NCI-H128 (cell line): Measurements from ENCODE around the gene ELANE.

Experiments used
- DNase-seq: peaks from one replicate; lab custom pipeline; 2025; ENCODE audit not compliant: unreplicated experiment; lab: John Stamatoyannopoulos, UW

The ELANE gene

GRCh38 chr19:892894-893689 lies 41.0 kb downstream of the ELANE start, which contains the start of the genes MED16 and RNU6-9:
Gene MED16, minus strand, starts transcription at chr19:893187. Its CDS starts 2,056 bp downstream, at chr19:891131.
Gene RNU6-9, plus strand, starts transcription at chr19:893484.
- DNase-seq = peak; percentile 86

GRCh38 chr19:896434-896833 lies 44.3 kb downstream of the ELANE start:
- no peak for DNase-seq

DNA sequence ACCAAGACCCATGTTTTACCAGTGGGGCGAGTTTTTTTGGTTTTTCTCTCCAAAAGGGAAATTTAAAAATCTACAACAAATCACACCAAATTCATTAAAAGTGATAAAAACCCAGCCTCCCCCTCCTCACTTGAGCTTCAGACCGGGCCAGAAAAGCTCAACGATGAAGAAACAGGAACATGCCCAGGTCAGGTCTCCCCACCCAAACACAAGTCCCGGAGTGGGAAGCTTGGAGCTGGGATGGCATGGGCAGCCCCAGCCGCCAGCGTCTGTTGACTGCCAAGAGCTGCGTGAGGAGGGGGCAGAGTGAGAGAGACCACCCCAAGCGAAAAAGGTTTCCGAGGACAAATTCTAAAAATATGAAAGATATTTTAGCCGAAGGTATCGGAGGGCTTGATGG lies 44.9 kb downstream of the ELANE start:
- DNase-seq = no peak

- no peak for DNase-seq
These were observed 45.4 kb downstream of the ELANE start for GRCh38 chr19:897442-898039.

GRCh38 chr19:898663-899062 lies 46.6 kb downstream of the ELANE start:
- DNase-seq = peak; percentile 71

- no peak for DNase-seq
These were observed 47.4 kb downstream of the ELANE start for GRCh38 chr19:899336-900042.

DNA sequence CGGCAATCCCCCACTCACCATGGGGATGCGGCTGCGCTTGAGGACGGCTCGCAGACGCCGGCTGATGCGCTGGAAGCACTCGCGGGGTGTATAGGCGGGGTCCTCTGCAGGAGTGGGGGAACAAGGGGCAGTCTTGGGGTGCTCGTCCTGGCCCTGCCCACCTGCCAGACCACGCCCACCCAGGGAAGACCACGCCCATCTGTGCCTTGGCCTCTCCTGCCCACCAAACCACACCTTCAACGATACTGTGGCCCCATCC lies 47.9 kb downstream of the ELANE start:
- no peak for DNase-seq

DNA sequence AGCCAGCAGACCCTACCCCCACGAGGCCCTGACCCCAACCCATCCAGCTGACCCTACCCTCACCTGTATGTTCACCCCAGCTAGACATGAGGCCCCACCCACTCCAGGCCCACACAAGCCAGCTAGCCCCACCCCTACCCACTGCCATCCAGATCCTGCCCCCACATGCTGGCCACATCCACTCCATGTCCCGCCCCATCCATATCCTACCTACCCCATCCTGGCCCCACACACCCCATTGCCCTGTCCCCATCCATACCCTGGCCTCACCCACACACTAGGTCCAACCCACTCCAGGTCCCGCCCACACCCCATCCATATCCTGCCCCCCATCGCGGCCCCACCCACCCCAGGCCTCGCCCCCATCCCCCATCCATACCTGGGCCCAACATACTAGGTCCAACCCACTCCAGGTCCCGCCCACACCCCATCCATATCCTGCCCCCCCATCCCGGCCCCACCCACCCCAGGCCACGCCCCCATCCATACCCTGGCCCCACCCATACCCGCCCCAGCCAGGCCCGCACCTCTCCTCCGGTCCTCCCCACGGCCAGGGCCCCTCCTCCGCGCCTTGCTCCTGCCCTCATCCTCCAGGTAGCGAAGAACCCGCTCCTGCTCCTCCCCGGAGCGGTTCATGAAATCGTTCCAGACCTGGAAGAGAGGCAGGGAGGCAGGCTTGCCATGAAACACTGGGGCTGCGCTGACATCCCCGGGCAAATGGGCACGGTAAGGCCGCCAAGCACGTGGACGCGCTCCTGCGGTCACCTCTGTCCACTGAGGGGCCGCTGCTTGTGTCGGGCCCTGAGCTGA lies 48.4 kb downstream of the ELANE start:
- no peak for DNase-seq

DNA sequence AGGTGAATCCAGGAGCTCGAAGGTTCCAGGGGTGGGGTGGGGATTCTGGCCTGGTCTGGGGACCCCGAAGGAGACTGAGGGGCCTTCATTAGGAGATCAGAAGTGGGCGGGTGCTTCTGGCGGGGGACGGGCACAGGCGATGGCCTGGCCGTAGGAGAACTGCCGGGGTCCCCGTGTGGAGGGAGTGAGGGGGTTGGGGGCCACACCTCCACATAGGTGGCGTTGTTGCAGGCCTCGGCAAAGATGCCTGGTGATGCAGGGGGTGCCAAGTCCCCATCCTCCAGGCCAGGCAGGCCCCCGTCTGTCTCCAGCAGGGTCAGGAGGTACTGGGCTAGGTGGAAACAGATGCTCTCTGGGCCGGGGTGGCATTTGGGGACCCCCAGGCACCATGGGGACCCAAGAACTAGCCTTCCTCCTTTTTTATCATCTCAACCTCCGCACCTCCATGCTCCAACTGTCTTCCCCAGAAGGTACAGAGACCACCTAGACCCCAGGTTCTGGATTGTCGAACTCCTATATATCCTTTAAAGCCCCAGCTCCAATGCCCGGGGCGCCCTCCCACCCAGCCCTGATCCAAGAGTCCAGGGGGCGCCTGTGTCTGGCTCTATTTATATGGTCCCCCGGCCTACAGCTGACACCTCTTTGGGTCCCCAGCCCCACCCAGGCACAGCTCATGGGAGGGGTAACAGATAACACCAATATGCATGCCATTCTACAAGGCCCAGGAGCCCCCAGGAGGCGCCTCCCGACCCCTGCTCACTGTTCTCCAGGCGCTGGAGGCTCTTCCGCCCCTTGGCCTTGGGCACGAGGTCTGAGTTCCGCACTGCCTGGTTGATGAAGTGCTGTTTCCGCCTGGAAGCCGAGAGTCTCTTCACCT lies 49.4 kb downstream of the ELANE start:
- DNase-seq = no peak

- no peak for DNase-seq
These were observed 49.9 kb downstream of the ELANE start for GRCh38 chr19:902093-902370.

DNA sequence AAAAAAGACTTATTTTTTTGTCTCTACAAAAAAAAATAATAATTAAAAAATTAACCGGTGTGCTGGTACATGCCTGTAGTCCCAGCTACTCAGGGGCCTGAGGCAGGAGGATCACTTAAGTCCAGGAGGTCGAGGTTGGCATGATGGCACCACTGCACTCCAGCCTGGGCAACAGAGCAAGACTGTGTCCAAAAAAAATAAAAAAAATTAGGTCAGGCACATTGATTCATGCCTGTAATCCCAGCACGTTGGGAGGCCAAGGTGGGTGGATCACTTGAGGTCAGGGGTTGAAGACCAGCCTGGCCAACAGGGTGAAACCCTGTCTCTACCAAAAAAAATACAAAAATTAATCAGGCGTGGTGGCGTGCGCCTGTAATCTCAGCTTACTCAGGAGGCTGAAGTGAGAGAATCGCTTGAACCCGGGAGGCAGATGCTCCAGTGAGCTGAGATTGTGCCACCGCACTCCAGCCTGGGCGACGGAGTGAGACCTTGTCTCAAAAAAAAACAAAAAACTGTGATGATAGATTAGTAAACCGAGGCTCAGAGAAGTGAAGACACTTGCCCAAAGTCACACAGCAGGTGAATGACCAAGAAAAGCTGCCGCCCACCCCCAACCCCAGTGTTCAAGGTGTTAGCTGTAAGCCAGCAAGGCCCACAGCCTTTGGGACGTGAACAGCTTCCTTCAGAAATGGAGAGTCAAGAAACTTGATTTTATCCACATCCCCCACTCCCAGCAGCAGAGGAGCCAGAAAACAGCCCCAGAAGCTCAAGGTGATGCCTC lies 50.5 kb downstream of the ELANE start:
- DNase-seq = no peak

- DNase-seq = no peak
These were observed 51.2 kb downstream of the ELANE start for GRCh38 chr19:903266-903797.

GRCh38 chr19:904545-904944 lies 52.4 kb downstream of the ELANE start:
- no peak for DNase-seq
